PC-9 (cell line): ENCODE measurements around the gene BBX.

Experiments
- EZH2 ChIP-seq: fragments of 200-600 bp; sonication (generic); IDR thresholded peaks from 2 replicates; pipeline ENCODE4 v1.8.0; 2017; ENCODE audit warnings: antibody characterized with exemption, low read depth
- TF ChIP-seq, protein P1 (sequence below): fragments of 200-600 bp; sonication (generic); conservative IDR thresholded peaks from 2 replicates; pipeline ENCODE4 v1.6.1; 2017; ENCODE audit warnings: mixed run types, antibody characterized with exemption, mild to moderate bottlenecking, moderate library complexity

DNA sequence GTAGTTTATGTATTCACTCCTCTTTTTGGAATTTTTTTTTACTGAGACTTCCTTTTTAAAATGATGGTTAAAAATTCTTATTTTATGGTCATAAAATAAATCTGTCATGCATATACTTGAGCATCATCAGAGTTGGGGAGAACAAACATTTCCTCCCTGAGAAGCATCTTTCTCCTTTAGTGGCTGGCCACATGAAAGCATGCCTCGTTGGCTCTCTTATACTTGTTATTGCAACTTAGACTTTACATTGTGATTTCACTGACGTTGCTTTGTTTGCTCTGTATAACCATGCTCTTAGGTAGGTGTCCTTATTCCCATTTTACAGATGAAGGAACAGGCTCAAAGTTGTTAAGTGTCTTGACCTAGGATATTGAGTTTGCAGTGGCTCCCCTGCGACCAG is 18.1 kb downstream of the BBX start:
- TF ChIP-seq, protein P1, sequence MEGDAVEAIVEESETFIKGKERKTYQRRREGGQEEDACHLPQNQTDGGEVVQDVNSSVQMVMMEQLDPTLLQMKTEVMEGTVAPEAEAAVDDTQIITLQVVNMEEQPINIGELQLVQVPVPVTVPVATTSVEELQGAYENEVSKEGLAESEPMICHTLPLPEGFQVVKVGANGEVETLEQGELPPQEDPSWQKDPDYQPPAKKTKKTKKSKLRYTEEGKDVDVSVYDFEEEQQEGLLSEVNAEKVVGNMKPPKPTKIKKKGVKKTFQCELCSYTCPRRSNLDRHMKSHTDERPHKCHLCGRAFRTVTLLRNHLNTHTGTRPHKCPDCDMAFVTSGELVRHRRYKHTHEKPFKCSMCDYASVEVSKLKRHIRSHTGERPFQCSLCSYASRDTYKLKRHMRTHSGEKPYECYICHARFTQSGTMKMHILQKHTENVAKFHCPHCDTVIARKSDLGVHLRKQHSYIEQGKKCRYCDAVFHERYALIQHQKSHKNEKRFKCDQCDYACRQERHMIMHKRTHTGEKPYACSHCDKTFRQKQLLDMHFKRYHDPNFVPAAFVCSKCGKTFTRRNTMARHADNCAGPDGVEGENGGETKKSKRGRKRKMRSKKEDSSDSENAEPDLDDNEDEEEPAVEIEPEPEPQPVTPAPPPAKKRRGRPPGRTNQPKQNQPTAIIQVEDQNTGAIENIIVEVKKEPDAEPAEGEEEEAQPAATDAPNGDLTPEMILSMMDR = no peak
- no peak for TF ChIP-seq EZH2
